HEK293 (cell line): ENCODE data around the gene ALG1.
"Not testable (repeated sequence)": the region's sequence is repeated elsewhere in the genome, so short reads cannot be mapped to it uniquely, and the experiment has no call there.

Experiments used
- CTCF ChIA-PET: fragments of 350-600 bp; formaldehyde crosslinking; extraction: SDS; loops from one replicate; lab custom pipeline; 2021; ENCODE audit warnings: antibody characterized with exemption; lab: Yijun Ruan, JAX
- POLR2A ChIA-PET: fragments of 300-600 bp; formaldehyde crosslinking; extraction: SDS; loops from one replicate; lab custom pipeline; 2020; ENCODE audit warnings: antibody characterized with exemption, inconsistent platforms; lab: Yijun Ruan, JAX
- H3K27ac ChIP-seq: fragments of 200-500 bp; sonication (Bioruptor generic); 2 replicates; pipeline ENCODE4 v1.5.1; 2014; ENCODE audit warnings: low read depth, low read length, control low read depth, inconsistent platforms; ENCODE audit errors: extremely low read depth
- H3K36me3 ChIP-seq, 2 experiments: fragments of 200-500 bp in 1 of 2; sonication (Bioruptor generic) in 1 of 2; 1 replicate in 1 of 2; 2 replicates in 1 of 2; pipeline ENCODE4 v1.5.1; 2014 to 2017; ENCODE audit warnings: inconsistent platforms in 2 of 2, low read length in 2 of 2; ENCODE audit not compliant: control insufficient read depth in 2 of 2, insufficient read depth in 1 of 2
- H3K4me1 ChIP-seq: fragments of 200-500 bp; sonication (Bioruptor generic); 2 replicates; pipeline ENCODE4 v1.5.1; 2014; ENCODE audit warnings: mild to moderate bottlenecking, low read length, inconsistent platforms; ENCODE audit not compliant: control insufficient read depth, insufficient read depth
- H3K4me3 ChIP-seq: 2 replicates; pipeline ENCODE4 v1.5.1; 2011; ENCODE audit warnings: low read depth, mild to moderate bottlenecking, control low read depth, low read length, moderate library complexity
- H3K9me3 ChIP-seq: fragments of 200-500 bp; sonication (Bioruptor generic); 2 replicates; pipeline ENCODE4 v1.5.1; 2014; ENCODE audit warnings: low read depth, low read length, inconsistent platforms; ENCODE audit not compliant: control insufficient read depth, insufficient read depth
- CTCF ChIP-seq: fragments of 450-650 bp; formaldehyde crosslinking; IDR thresholded peaks from 2 replicates; pipeline ENCODE4 v1.5.1; 2016; ENCODE audit warnings: missing biosample characterization, missing genetic modification characterization
- ZNF513 ChIP-seq: fragments of 450-650 bp; IDR thresholded peaks from 2 replicates; pipeline ENCODE4 v1.5.1; 2018; ENCODE audit warnings: missing biosample characterization, missing genetic modification characterization
- ZNF654 ChIP-seq: fragments of 450-650 bp; formaldehyde crosslinking; IDR thresholded peaks from 2 replicates; pipeline ENCODE4 v1.5.1; 2016; ENCODE audit warnings: low read depth, missing biosample characterization, missing genetic modification characterization

Gene ALG1

GRCh38 chr16:5131467-5132004, 59.9 kb downstream of the ALG1 start:
- H3K4me1 ChIP-seq, CTCF ChIA-PET, H3K36me3 ChIP-seq, POLR2A ChIA-PET, H3K4me3 ChIP-seq, H3K9me3 ChIP-seq, H3K27ac ChIP-seq: not testable (repeated sequence)
- peak; percentile 68; the same call in 1 of the 2 replicates for TF ChIP-seq ZNF513 (tag by site-specific recombination)

- TF ChIP-seq ZNF654 (tag by site-specific recombination) (peak; percentile 13; the same call in 1 of the 2 replicates), CTCF (0 out of 2 replicates have a peak, but pooled peaks have one; percentile 27)
- H3K4me3 ChIP-seq, POLR2A ChIA-PET, H3K4me1 ChIP-seq, H3K36me3 ChIP-seq, H3K27ac ChIP-seq, H3K9me3 ChIP-seq: not testable (repeated sequence)
- CTCF ChIA-PET: interaction anchor here (1.3 kb wide), 1 partner anchor 71 kb away, joined by 5 read pairs; no protein-coding TSS in a partner anchor
These were observed 61.4 kb downstream of the ALG1 start for GRCh38 chr16:5132915-5133600.

- H3K27ac ChIP-seq, CTCF ChIA-PET, H3K9me3 ChIP-seq, H3K36me3 ChIP-seq, H3K4me1 ChIP-seq, H3K4me3 ChIP-seq: not testable (repeated sequence)
- POLR2A ChIA-PET: interaction anchor here (0.7 kb wide), 1 partner anchor 130 kb away, joined by 5 read pairs; no protein-coding TSS in a partner anchor
These were observed 63.3 kb downstream of the ALG1 start for GRCh38 chr16:5134739-5135452.
